ENCODE measurements around the gene SPSB4. TPM values are rescaled to one million over a fixed set of nuclear protein-coding genes. Genes with fewer than 3 reads are reported as not detected.

The SPSB4 gene
- total RNA-seq, 4 donors from 2014 or later, result 0.17 to 1.1 (median 0.35) TPM

GRCh38 chr3:141047168-141047567 lies 4.0 kb upstream of the SPSB4 start:
- no peak for TF ChIP-seq CTCF (IDR thresholded peaks at IDR 0.05; ENCODE audit: low read depth)

- TF ChIP-seq CTCF (IDR thresholded peaks at IDR 0.05; ENCODE audit: low read depth), result no peak
Measured at GRCh38 chr3:141049681-141050080, 1.5 kb upstream of the SPSB4 start.

- no peak for TF ChIP-seq CTCF (IDR thresholded peaks at IDR 0.05; ENCODE audit: low read depth)
Measured at GRCh38 chr3:141051443-141052200, 475 bp downstream of the SPSB4 start.

GRCh38 chr3:141052201-141053069 lies 1.3 kb downstream of the SPSB4 start:
- TF ChIP-seq CTCF (IDR thresholded peaks at IDR 0.05; ENCODE audit: low read depth), result no peak

- no peak for TF ChIP-seq CTCF (IDR thresholded peaks at IDR 0.05; ENCODE audit: low read depth)
Measured at GRCh38 chr3:141055136-141055535, 4.0 kb downstream of the SPSB4 start.

GRCh38 chr3:141055536-141056445 lies 4.6 kb downstream of the SPSB4 start:
- no peak for TF ChIP-seq CTCF (IDR thresholded peaks at IDR 0.05; ENCODE audit: low read depth)

Measured in subcutaneous adipose tissue (tissue), 4 donors.